H1 (cell line): ENCODE measurements around the gene ZNF256. TPM values are rescaled to one million over a fixed set of nuclear protein-coding genes. Genes with fewer than 3 reads are reported as not detected.

Experiments used
- CHD2 ChIP-seq: IDR thresholded peaks from 2 replicates; pipeline ENCODE4 v1.6.1; 2012; ENCODE audit warnings: low read length, improper control_type of control experiment
- polyA plus RNA-seq, 7 experiments: library from polyadenylated mRNA; depleted of rRNA in 3 of 7; stranded (reverse) in 5 of 7; unstranded in 2 of 7; fragments of >200 nt in 5 of 7; fragments of 200-250 nt in 2 of 7; gene quantifications; 1 replicate in 5 of 7; 2 replicates in 1 of 7; 4 replicates in 1 of 7; pipeline versions ENCODE4 v1.2.1 to v1.2.3, GENCODE V29; 2011 to 2013; ENCODE audit warnings: missing spikeins in 2 of 7, mixed read lengths in 2 of 7
- total RNA-seq: library from RNA; stranded (reverse); fragmentation: NEBNext Ultra II Directional; extraction: Animal tissue kit (Norgen Biotek cat#: 25700); gene quantifications from 2 replicates; pipeline ENCODE4 v1.2.1, GENCODE V29; 2021
- TF ChIP-seq, protein P1 (sequence below): fragments of 300-600 bp; sonication (generic); IDR thresholded peaks from 2 replicates; pipeline ENCODE4 v1.7.1; 2012; ENCODE audit warnings: low read length, moderate library complexity, mild to moderate bottlenecking, inconsistent platforms; ENCODE audit not compliant: insufficient replicate concordance

Gene ZNF256
- total and polyA plus RNA-seq, 2 of the 8 experiments (the other 6 are each of a cell fraction or from before 2014, with no cell fraction given): 6.1 to 13.5 TPM

GRCh38 chr19:57941593-57941992 is 5.9 kb downstream of the ZNF256 start (continued):
- TF ChIP-seq, protein P1, sequence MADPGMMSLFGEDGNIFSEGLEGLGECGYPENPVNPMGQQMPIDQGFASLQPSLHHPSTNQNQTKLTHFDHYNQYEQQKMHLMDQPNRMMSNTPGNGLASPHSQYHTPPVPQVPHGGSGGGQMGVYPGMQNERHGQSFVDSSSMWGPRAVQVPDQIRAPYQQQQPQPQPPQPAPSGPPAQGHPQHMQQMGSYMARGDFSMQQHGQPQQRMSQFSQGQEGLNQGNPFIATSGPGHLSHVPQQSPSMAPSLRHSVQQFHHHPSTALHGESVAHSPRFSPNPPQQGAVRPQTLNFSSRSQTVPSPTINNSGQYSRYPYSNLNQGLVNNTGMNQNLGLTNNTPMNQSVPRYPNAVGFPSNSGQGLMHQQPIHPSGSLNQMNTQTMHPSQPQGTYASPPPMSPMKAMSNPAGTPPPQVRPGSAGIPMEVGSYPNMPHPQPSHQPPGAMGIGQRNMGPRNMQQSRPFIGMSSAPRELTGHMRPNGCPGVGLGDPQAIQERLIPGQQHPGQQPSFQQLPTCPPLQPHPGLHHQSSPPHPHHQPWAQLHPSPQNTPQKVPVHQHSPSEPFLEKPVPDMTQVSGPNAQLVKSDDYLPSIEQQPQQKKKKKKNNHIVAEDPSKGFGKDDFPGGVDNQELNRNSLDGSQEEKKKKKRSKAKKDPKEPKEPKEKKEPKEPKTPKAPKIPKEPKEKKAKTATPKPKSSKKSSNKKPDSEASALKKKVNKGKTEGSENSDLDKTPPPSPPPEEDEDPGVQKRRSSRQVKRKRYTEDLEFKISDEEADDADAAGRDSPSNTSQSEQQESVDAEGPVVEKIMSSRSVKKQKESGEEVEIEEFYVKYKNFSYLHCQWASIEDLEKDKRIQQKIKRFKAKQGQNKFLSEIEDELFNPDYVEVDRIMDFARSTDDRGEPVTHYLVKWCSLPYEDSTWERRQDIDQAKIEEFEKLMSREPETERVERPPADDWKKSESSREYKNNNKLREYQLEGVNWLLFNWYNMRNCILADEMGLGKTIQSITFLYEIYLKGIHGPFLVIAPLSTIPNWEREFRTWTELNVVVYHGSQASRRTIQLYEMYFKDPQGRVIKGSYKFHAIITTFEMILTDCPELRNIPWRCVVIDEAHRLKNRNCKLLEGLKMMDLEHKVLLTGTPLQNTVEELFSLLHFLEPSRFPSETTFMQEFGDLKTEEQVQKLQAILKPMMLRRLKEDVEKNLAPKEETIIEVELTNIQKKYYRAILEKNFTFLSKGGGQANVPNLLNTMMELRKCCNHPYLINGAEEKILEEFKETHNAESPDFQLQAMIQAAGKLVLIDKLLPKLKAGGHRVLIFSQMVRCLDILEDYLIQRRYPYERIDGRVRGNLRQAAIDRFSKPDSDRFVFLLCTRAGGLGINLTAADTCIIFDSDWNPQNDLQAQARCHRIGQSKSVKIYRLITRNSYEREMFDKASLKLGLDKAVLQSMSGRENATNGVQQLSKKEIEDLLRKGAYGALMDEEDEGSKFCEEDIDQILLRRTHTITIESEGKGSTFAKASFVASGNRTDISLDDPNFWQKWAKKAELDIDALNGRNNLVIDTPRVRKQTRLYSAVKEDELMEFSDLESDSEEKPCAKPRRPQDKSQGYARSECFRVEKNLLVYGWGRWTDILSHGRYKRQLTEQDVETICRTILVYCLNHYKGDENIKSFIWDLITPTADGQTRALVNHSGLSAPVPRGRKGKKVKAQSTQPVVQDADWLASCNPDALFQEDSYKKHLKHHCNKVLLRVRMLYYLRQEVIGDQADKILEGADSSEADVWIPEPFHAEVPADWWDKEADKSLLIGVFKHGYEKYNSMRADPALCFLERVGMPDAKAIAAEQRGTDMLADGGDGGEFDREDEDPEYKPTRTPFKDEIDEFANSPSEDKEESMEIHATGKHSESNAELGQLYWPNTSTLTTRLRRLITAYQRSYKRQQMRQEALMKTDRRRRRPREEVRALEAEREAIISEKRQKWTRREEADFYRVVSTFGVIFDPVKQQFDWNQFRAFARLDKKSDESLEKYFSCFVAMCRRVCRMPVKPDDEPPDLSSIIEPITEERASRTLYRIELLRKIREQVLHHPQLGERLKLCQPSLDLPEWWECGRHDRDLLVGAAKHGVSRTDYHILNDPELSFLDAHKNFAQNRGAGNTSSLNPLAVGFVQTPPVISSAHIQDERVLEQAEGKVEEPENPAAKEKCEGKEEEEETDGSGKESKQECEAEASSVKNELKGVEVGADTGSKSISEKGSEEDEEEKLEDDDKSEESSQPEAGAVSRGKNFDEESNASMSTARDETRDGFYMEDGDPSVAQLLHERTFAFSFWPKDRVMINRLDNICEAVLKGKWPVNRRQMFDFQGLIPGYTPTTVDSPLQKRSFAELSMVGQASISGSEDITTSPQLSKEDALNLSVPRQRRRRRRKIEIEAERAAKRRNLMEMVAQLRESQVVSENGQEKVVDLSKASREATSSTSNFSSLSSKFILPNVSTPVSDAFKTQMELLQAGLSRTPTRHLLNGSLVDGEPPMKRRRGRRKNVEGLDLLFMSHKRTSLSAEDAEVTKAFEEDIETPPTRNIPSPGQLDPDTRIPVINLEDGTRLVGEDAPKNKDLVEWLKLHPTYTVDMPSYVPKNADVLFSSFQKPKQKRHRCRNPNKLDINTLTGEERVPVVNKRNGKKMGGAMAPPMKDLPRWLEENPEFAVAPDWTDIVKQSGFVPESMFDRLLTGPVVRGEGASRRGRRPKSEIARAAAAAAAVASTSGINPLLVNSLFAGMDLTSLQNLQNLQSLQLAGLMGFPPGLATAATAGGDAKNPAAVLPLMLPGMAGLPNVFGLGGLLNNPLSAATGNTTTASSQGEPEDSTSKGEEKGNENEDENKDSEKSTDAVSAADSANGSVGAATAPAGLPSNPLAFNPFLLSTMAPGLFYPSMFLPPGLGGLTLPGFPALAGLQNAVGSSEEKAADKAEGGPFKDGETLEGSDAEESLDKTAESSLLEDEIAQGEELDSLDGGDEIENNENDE: no peak
- no peak for TF ChIP-seq CHD2
